GM12891 (cell line): ENCODE results near the gene RAMP1.

Source experiments
- PAX5 ChIP-seq: IDR thresholded peaks from 2 replicates; pipeline ENCODE4 v1.6.1; 2011; ENCODE audit warnings: low read length, moderate library complexity, mild to moderate bottlenecking; ENCODE audit not compliant: insufficient read depth, severe bottlenecking
- POLR2A ChIP-seq: IDR thresholded peaks from 2 replicates; pipeline ENCODE4 v1.6.1; 2011; ENCODE audit warnings: low read depth, low read length, control low read depth
- POLR2AphosphoS5 ChIP-seq: IDR thresholded peaks from 2 replicates; pipeline ENCODE4 v1.6.1; 2011; ENCODE audit warnings: low read depth, low read length, control low read depth
- SPI1 ChIP-seq: IDR thresholded peaks from 2 replicates; pipeline ENCODE4 v1.6.1; 2011; ENCODE audit warnings: low read depth, low read length, control low read depth

DNA sequence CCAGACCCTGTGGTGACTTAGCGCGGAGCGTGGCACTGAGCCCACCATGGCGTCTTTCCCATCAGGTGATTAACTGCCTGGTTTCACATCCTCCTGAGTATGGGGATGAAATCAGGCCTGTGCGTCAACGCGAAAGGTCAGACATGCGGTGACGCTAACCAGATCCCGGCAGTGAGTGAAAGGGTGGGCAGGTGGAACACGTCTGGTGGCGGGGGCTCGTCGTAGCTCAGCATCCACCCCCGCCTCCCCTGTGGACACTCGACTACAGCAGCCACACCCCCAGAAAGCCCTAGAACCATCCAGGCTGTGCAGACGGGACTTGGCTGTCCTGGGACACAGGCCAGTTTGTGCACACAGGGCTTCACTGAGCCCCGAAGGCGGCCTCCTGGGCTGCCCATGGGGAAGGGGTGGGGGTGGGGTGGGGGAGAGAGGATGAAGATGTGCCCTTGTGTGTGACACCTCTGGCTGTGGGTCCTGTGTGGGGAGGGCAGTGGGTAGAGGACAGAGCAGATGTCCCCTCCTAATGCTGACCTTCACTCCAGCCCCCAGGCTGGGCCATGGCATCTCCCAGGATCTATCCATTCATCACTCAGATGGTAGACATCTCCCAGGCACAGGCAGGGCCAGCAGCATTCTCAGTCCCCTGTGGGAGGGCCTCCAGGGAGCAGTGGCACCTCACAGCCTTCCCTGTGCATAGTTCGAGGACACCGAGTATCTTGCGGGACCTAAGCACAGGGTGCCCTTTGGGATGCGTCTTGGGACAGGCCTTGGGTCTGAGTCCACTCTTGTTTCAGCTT is 27.5 kb downstream of the RAMP1 start:
- no peak for TF ChIP-seq PAX5
- no peak for TF ChIP-seq POLR2A
- TF ChIP-seq POLR2AphosphoS5: no peak
- TF ChIP-seq SPI1: no peak
